IPS-NIHi11 (cell line): Measurements from ENCODE around the gene SLBP.

ENCODE experiments used
- DNase-seq: peaks from one replicate; pipeline ENCODE4 v3.0.0; 2012; ENCODE audit warnings: mixed read lengths, low spot score

Gene SLBP

DNA sequence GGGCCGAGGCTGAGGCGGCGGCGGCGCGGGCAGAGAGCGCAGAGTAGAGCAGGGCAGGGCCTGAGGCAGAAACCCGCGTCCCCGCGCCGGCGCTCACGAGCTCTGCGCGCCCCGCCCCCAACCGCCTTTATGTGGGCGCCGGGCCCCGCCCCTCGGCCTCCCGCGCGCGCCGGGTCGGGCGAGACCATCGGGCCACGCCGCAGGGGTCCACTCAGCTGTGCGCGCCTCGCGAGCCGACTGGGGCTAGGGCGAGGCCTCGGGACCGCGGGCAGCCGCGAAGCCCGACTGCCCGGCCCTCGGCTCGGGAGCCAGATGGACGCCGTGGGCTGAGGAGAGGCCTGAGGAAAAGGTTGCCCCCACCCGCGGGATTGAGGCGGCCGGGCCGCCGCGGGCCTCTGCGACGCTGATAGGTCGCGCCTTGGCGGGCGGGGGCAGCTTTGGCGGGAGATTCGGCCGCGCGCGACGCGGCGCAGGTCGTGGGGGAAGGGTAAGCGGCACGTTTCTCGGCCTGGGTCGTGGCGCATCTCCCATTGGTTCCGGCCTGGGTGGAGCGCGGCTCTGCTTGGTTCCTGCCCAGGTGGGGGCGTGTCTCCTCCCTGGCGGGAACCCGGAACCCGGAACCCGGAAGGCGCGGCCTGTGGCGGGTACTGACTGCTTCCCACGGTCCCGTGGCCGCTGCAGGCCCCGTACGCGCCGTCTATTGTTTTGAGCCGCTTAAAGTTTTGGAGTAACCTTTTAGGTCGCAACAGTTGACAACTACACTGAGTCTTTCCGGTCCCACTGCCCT is at the start of gene SLBP:
Gene SLBP, minus strand, starts transcription at position 104 of the 787 bp plus-strand sequence. CDS start 131 bp downstream, outside the sequence.
- peak; percentile 97 for DNase-seq

GRCh38 chr4:1761130-1761689 is 49.1 kb upstream of the SLBP start:
- no peak for DNase-seq

DNA sequence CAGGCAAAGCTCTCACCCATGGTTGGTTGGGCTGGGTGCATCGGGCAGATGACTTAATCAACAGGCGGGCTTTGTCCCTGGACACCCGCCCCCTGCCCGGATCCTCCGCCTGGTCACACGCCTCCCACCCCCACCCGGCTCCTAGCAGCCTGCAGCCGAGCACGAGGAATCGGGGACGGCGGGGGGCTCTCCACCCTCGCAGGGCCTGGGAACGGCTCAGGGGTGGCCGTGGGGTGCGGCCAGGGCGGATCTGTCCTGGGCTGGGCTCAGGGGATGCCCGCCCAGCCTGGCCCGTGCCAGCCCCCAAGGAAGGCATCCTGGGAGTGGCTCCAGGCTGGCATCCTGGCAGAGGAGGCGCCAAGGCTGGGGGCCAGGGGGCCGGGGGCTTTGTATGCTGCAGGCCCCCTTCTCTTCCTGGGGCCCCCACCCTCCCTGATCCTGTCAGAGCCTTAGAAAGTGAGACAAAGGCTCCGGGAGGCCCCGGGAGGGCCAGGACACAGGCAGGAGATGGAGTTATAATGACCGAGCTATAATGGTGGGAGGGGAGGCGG is 48.5 kb upstream of the SLBP start:
- no peak for DNase-seq

GRCh38 chr4:1759818-1760223 is 47.7 kb upstream of the SLBP start:
- DNase-seq = no peak

DNA sequence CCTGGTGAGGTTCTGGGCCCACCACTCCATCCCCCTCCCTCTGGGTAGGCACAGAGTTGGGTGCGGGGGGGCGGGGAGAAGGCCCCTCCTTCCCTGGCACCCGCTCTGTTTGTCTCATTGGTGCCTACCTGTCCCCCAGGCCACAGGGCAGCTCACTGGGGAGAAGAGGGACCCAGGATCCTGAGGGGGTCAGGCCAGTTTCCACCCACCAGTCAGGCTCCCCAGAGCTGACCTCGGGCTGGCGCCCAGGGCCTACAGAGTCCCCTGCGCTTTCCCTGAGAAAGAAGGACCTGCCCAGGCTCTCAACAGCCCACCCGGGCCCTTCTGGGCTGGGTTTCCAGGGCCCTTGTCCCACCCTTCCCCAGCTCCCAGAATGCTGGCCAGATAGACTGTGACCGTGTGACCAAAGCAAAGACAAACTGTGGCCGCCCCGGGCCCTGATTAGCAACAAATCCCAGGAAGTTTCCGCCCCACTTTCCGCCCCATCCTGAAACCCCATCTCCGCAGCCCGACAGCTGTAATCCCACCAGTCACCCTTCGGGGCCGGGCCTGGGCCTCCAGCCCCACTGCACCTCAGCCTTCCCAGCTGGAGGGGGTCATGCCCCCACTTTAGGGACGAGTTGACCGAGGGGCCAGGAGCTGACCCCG is 47.2 kb upstream of the SLBP start:
- no peak for DNase-seq

- no peak for DNase-seq
Observed at GRCh38 chr4:1758306-1759121, 46.4 kb upstream of the SLBP start.

GRCh38 chr4:1757836-1758235 is 45.7 kb upstream of the SLBP start:
- no peak for DNase-seq

GRCh38 chr4:1756893-1757779 is 45.0 kb upstream of the SLBP start:
- no peak for DNase-seq

DNA sequence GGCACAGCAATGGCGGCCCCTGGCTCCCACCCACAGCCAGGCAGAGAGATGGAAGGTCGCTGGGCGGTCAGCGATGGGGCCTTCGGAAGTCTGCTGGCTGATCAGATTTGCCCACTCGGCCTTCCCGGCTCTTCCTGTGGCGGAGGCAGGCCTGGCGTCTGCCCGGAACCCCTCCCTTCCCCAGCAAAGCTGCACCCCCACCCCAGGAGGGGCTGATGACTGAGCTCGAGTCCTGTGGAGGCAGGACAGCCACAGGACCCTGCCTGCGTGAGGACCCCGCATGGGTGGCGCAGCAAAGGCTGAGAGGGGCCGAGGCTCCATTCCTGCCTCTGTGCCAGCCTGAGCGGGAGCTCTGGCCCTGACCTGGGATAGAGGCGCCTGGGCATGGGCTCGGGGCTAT is 44.0 kb upstream of the SLBP start:
- no peak for DNase-seq

- DNase-seq = no peak
Observed at GRCh38 chr4:1755297-1755696, 43.2 kb upstream of the SLBP start.

DNA sequence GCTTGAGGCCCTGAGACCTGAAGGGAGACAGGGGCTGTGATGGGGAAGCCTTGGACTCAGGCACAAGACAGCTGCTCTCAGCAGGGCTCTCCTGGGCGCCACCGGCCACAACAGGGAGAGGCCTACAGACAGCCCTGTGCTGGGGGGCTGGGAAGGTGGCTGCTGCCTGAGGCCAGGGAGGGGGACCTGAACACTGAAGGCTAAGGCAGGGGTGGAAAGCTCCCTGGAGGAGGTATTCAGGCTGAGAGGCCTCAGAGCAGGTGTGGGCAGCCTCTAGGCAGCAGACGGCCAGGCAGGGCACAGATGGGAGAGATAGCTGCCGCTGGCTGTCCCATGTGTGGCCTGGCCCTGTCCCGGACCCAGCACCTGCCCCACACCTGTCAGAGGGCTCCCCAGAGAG is 42.2 kb upstream of the SLBP start:
- no peak for DNase-seq

GRCh38 chr4:1753697-1754311 is 41.7 kb upstream of the SLBP start:
- DNase-seq = no peak

- no peak for DNase-seq
Observed at GRCh38 chr4:1753294-1753696, 41.2 kb upstream of the SLBP start.

DNA sequence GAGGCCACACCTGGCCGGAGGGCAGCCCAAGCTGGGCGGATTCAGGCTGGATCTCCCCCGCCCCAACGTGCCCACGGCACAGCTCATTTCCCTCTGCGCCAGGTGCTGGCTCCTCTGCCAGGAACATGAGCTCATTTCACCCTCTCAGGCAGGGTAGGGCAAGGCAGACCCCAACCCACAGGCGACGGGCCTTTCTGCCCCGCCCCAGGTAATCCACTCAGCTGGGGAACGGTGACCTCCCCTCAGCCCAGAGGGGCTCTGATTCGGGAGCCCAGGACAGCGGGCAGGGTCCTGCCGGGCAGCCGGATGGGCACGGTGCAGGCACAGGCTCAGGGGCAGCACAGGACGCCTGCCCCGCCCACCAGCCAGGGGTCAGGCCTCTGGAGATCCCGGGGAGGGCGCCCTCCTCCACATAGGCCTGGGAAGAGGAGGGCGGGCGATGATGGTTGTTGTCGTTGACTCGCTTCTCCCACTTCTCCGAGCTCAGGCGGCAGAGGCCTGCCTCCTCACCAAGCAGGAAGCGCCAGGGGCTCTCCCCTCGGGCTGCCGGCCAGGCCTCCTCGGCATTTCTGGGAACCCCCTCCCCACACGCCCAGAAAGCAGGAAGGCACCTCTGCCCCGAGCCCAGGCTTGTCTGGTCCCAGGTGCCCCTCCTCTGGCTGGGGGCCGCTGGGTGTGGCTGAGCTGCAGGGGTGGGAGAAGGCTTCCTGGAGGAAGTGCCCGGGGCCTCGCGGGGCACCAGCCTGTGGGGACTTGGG is 40.3 kb upstream of the SLBP start:
- no peak for DNase-seq

- DNase-seq = no peak
Observed at GRCh38 chr4:1751919-1752283, 39.8 kb upstream of the SLBP start.

- DNase-seq = no peak
Observed at GRCh38 chr4:1751155-1751918, 39.2 kb upstream of the SLBP start.

GRCh38 chr4:1750381-1751154 is 38.4 kb upstream of the SLBP start:
- no peak for DNase-seq

- no peak for DNase-seq
Observed at GRCh38 chr4:1749826-1750225, 37.7 kb upstream of the SLBP start.
